Epidermal melanocyte (primary cell): Measurements from ENCODE around the gene MICAL2.

Experiments used
- DNase-seq: peaks from one replicate; pipeline ENCODE4 v3.0.0; 2011; ENCODE audit warnings: low spot score; ENCODE audit not compliant: insufficient read length

Gene MICAL2

GRCh38 chr11:12184699-12185098, 74.3 kb downstream of the MICAL2 start:
- no peak for DNase-seq

DNA sequence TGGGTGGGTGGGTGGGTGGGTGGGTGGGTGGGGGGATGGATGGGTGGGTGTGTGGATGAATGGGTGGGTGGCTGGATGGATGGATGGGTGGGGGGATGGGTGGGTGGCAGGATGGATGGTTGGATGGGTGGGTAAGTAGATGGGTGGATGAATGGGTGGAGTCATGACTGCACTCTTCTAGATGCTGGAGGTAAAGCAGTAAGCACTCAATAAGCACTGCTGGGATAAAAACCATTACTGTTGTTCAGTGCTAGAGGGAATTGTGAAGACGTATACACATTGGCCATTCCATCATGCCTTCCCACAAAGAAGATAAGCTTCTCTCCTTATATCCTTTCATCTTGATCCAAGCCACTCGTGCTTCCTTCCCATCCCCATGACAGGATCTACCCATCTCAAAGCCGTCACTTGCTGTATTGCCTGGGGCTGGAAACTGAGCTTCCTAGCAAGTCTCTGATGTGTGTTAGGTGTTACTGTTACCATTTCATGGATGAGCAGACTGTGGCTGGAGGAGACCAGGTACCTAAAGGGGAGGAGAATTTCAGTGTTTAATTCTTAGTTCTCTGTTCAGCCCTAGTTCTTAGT, 74.8 kb downstream of the MICAL2 start:
- no peak for DNase-seq

- DNase-seq, result no peak
Measured at GRCh38 chr11:12185914-12186313, 75.5 kb downstream of the MICAL2 start.

GRCh38 chr11:12186701-12187100, 76.3 kb downstream of the MICAL2 start:
- no peak for DNase-seq

DNA sequence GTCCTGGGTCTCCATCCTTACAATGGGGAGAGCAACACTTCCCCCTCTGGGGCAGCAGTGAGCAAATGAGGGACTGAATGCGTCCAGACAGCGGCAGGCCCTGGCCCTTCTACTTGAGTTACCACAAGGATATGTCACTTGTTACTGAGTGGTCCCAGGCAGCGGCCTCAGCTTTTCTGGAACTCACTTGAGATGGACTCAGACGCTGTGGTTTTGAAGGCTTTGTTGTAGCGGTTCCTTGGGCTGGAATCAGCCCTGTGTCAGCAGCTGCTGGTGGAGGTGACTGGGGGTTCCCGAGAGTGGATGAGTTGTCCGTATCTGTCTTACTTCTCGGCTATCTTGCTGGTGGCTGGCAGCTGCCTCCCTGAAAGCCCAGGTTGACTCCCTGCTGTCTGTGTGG, 77.0 kb downstream of the MICAL2 start:
- no peak for DNase-seq

GRCh38 chr11:12188548-12189317, 78.3 kb downstream of the MICAL2 start:
- no peak for DNase-seq

DNA sequence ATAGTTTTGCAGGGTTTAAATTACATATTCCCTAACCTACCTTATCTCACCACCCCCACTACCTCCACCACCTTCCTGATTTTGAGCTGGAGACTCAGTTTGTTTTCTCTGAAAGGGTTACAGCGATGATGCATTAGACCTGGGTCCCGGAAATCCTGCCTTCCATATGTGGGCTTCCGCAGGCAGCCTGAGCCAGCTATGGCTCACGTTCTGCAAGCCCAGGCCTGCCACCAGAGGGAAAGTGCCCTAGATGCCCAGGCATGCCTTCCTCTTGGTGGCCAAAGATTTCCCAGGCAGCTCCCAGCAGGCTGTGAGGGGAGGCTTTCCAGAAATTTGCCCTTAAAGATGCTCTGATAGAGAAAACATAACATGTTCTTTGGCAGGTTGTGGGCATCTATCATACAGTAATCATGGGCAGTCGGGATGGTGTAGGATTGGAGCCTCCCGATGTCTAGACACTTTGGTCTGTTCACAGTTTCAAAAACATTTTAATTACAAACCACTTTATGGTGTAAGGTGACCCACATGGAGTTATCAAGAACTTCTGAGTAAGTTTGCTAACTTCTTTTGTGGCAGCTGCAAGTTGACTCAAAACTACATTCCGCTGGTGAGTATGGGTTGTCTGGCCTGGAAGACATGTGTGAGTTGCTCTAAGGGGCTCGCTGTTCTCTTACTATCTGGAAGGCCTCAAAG, 79.3 kb downstream of the MICAL2 start:
- no peak for DNase-seq

DNA sequence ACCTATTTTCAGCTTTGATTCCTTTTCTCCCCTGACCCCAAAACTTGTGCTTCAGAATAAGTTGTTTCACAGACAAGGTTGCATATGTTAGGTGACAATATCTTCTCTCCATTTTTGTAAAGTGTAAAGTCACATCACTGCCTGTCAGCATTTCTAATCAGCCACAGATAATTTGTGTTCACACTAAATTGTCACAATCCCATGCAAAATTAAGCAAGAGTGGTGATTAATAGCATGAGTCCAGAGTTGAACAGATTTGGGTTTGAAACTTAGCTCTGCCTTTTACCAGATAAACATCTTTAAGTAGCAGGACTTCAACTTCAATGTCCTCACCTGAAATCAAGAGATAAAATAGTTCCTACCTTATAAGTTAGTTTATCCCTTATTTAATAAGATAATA, 80.1 kb downstream of the MICAL2 start:
- DNase-seq, result no peak

GRCh38 chr11:12192794-12193514, 82.6 kb downstream of the MICAL2 start:
- DNase-seq, result no peak

DNA sequence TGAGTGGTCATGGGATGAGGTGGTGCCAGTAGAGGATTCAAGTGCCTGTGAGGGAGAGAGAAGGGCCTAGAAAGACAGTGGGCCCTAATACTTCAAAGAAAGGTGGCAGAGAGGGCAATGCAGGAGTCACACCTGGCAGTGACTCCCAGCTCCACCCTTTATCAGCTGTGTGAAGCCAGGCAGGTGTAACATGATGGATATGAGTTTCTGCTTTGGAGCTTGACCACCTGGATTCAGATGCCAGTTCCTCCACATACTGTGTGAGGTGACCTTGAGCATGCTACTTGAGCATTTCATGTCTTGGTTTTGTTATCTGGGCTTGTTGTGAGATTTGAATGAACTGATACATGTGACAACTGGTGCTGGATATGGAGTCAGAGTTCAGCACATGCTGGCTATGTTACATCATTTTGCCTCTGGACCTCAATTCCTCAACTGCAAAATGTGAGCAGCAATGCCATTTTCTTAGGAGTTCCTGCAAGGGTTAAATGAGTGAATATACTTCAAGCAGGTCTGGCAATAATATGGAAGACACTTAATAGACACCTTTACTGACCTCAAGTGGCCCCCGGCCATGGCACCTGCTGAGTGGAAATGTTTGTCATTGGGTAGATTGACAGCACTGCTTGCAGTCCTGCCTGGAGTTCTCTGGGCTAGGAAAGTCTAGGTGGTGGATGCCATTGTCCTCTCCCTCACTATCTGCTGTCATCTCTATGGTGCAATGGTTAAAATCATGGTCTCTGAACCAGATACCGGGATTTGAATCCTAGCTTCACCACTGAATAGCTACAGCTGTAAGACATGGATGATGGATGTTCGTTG, 83.3 kb downstream of the MICAL2 start:
- no peak for DNase-seq

- no peak for DNase-seq
Measured at GRCh38 chr11:12195768-12196167, 85.4 kb downstream of the MICAL2 start.

GRCh38 chr11:12196308-12196707, 85.9 kb downstream of the MICAL2 start:
- DNase-seq, result no peak

DNA sequence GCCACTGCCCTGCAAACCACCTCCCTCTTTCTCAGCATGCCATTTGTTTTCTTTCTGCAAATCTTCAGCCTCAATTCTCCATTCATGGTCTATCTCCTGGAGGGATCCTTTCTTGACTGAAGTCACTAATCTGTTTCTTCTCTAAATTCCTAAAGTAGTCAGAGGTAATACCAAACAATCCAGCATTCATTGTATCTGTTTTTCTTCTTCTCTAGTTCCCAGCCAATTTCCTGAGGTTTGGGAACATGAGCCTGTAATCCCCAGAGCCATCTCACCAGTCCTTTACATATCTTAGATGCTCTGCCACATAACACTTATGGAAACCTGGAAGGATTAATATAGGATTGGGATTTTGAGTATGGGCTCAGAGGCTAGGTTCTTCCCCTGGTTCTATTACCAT, 86.5 kb downstream of the MICAL2 start:
- no peak for DNase-seq

DNA sequence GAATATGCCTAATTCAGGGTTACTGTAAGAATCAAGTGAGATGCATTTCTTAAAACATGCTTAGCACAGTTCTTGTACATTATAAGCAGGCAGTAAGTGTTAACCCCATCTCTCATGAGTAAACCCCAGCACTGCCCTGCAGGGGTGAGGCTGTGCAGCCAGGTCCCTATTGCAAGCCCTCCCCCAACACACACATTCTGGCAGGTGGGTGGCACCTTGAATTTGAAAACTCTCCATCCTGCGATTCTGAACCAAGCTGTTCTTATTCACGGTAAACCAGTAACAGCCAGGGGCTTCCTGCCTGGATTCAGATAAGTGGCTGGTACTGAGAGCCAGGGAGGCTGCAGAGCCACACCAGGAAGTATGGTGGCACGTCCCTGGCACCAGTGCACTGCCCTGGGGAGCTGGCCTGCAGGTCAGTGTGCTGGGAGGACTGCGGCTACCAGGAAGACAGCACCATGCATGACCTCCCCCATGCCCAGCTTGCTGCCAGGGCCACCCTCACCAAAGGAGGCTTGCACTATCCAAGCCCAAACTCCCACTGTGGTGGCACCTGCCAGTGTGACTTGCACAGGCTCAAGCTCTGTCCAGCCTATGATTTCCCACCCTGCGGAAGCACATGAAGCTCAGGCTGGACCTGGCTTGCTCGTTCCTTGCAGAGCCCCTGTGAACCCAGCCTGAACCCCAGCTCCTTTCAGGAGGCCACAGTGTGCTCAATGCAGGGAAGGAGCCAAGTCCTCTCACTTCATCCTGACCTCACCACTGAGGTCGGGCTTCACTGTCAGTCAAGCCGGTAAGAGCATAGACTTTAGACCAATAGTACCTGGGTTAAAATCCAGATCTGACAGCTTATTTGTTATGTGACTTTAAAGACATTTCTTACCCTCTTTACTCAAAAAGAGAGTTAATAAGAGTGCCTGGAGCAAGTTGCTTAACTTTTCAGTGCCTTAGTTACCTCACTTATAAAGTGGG, 88.1 kb downstream of the MICAL2 start:
- DNase-seq, result no peak

DNA sequence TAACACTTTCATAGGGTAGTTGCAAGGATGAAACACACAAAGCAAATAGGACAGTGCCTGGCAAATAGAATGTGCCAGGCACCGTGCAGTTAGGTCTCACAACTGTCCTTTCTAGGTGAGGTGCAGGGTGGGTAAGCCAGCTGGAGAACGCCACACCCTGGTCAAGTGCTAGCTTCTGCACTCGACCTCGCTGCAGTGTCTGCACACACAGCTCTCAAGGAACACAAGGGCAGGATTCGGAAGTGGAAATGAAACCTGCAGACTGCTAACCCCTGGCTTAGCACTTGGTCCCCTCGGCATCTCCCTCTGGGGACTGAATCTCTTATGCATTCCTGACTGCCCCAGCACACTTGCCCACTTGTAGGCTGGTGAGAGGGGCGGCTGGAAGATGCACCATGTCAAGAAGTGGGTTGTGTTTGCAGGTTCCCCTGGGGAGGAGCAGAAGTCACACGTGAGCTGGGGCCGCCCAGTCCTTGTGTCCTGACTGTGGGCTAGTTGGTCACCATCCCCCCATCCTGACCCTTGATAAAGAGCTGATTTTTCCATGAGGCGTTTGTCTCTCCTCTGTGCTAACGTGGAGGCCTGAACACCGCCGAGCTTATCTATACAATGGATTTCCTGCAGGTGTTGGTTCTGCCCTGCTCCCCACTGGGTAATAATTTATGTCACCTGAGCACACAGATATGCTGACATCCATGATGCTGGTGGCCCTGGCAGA, 89.0 kb downstream of the MICAL2 start:
- DNase-seq, result no peak

DNA sequence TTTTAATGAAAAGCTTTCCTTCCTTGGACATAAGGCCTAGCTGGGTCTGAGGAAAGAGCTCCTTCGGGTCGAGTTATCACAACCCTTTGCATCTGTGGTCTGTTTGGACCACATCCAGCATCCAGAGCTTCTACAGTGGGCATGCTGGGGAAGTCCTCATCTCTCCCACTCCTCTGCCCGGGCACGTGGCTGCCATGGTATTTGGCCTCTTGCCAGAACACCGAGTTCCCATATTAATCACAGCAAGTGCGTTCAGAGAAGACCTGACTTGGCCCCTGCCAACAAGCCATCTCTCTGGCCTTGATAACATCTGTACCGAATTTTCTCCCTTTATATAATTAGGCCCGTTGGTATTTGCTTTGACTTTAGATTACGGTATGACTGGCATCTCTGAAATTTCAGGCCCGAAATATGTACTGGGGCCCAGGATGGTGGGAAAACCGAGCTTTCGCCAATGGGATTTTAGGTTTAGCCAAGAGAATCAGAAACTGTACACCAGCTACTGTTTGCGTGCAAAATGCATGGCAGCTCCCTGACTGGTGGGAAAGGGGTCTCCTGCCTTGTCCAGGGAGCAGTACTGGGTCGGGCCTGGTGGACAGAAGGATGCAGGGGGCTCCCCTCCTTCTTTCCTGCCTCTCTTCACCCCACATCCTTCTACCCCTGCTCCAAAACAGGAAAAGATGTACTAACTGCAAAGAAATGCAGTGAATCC, 90.0 kb downstream of the MICAL2 start:
- peak; percentile 28 for DNase-seq

GRCh38 chr11:12200991-12201985, 90.9 kb downstream of the MICAL2 start:
- no peak for DNase-seq
